ENCODE results near the gene ACOT9. TPM values are rescaled to one million over a fixed set of nuclear protein-coding genes. Genes with fewer than 3 reads are reported as not detected.
"Not testable (repeated sequence)": the region's sequence is repeated elsewhere in the genome, so short reads cannot be mapped to it uniquely, and the experiment has no call there.

Gene ACOT9
- total RNA-seq, 2 donors from 2014 or later: 85.4 to 92.3 TPM

DNA sequence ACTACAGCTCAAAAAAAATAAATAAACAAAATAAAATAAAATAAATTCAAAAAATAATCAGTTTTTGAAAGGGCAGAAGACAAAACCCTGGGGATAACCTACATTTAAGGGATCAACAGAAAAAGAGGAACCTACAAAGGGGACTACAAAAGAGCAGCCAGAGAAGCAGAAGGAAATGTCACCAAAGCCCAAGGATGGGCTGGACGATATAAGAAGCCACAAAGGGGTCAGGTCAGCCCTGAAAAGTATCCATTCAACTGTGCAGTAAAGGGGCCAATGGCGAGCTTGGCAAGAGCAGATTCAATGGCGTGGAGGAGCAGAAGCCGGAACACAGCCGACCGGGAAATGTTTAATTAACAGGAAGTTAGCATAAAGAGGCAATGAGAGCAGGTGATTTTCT, 16.9 kb downstream of the ACOT9 start:
- DNase-seq (no peak), ATAC-seq (replicated peaks in 1 of 2) (no peak)
- H3K27ac Mint-ChIP-seq: peak overlapping the region; percentile 55
- no peaks in the 10 kb centered on the region for H3K4me1 Mint-ChIP-seq (ENCODE audit: low read depth)
- H3K9me3 Mint-ChIP-seq: no peaks in the 10 kb centered on the region
- peaks cover 6% of the 10 kb centered on the region for H3K27me3 Mint-ChIP-seq (ENCODE audit: low read depth)
- peaks cover 7 to 24% of the 10 kb centered on the region in 2 donors for H3K36me3 Mint-ChIP-seq (ENCODE audit: insufficient read depth in 2 of 2)
- H3K4me3 Mint-ChIP-seq: no peak overlapping the region

- H3K27me3 Mint-ChIP-seq (ENCODE audit: low read depth): peaks cover 6% of the 10 kb centered on the region
- no peak for ATAC-seq (replicated peaks in 1 of 2)
- H3K9me3 Mint-ChIP-seq: no peaks in the 10 kb centered on the region
- H3K36me3 Mint-ChIP-seq (ENCODE audit: insufficient read depth in 2 of 2): peaks cover 5 to 9% of the 10 kb centered on the region in 2 donors
- H3K4me3 Mint-ChIP-seq: no peak overlapping the region
- no peak for DNase-seq
- no peaks in the 10 kb centered on the region for H3K4me1 Mint-ChIP-seq (ENCODE audit: low read depth)
- H3K27ac Mint-ChIP-seq: no peak overlapping the region
Measured at GRCh38 chrX:23720117-23720677, 22.9 kb downstream of the ACOT9 start.

DNA sequence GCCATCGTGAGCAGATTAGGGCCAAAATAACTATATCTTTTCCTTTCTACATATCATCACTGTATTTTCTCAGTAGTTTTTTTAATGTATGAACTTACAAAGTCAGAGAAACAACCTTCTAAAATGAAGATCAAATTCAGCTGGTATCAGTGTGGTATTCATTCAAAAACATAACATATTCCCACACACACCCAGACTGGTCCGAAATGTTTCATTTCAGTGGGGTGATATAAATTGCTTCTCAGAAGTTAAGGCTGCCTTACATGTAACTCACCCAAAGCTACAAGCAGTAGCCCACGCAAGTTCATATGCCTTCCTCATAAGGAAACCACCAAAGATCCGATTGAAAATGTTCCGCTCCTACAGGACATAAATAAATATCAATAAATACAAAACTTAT, 37.8 kb downstream of the ACOT9 start:
- Mint-ChIP-seq H3K27me3 (ENCODE audit: low read depth) (no peaks in the 10 kb centered on the region), H3K36me3 (ENCODE audit: insufficient read depth in 2 of 2) (peaks cover 5 to 14% of the 10 kb centered on the region in 2 donors), H3K4me3 (peak overlapping the region in 1 of 2 donors; percentile 67), H3K27ac (peak overlapping the region; percentile 82), H3K9me3 (no peaks in the 10 kb centered on the region), H3K4me1 (ENCODE audit: low read depth) (peaks cover 10% of the 10 kb centered on the region)
- DNase-seq (no peak), ATAC-seq (replicated peaks in 1 of 2) (peak; percentile 43 to 78)

DNA sequence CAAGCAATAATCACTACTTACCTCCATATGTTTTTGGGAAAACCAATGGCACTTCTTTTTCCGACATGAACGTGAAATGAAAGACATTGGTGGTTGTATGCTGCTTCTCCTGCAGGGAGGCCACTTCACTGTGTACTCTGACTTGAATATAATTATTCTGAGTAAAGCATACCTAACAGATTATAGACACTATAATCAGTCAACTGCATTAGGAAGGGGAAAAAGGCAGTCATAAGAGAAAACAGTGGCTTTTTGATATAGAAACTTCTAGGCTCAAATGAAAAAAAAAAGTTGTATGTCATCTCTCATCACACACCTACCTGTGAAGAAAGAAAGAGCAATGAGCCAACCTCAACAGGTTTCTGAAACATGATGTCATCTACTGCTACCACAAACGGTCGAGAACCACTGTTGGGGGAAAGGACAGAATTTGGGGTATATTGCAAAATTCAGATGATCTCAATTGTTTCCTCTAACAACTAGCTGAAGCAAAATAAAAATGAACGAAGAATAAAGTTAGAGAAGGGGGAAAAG, 38.3 kb downstream of the ACOT9 start:
- peak; percentile 76 to 81 for ATAC-seq (replicated peaks in 1 of 2)
- peak overlapping the region in 1 of 2 donors; percentile 67 for H3K4me3 Mint-ChIP-seq
- DNase-seq: peak in 1 of 2 donors; percentile 11
- peaks cover 8 to 14% of the 10 kb centered on the region in 2 donors for H3K36me3 Mint-ChIP-seq (ENCODE audit: insufficient read depth in 2 of 2)
- H3K4me1 Mint-ChIP-seq (ENCODE audit: low read depth): peaks cover 10% of the 10 kb centered on the region
- no peaks in the 10 kb centered on the region for H3K9me3 Mint-ChIP-seq
- H3K27ac Mint-ChIP-seq: peak overlapping the region; percentile 82
- no peaks in the 10 kb centered on the region for H3K27me3 Mint-ChIP-seq (ENCODE audit: low read depth)

DNA sequence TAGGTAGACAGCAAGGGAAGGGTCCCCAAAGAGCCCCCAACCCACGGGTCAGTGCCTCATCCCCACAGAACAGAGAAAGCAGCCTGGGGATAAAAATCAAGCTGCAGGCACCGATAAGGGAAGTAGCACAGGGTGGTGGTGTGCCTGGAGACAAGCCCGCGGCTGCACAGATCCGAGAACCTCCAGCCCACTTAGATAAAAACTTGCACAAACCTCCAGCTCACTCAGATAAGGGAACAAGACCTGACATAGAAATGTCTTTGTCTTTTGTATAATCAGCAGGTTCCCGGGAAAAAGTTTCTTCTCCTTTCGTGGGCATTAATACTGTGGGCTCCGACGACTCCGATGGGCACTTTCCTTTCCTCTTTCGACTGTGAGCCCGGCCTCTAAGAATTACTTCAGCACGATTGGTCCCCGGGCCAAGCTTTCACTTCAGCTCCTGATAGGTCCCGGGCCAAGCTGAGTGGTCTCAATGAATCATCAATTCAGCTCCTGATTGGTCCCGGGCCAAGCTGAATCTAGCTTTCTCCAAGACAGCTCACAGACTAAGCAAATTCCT, 43.4 kb downstream of the ACOT9 start:
- H3K36me3 Mint-ChIP-seq (ENCODE audit: insufficient read depth in 2 of 2): peaks cover 8 to 10% of the 10 kb centered on the region in 2 donors
- peak in 1 of 2 donors; percentile 3 for DNase-seq
- peak overlapping the region; percentile 69 to 73 for H3K4me3 Mint-ChIP-seq
- H3K27ac Mint-ChIP-seq: no peak overlapping the region
- H3K27me3 Mint-ChIP-seq (ENCODE audit: low read depth): no peaks in the 10 kb centered on the region
- H3K9me3 Mint-ChIP-seq: no peaks in the 10 kb centered on the region
- H3K4me1 Mint-ChIP-seq (ENCODE audit: low read depth): peaks cover 3% of the 10 kb centered on the region
- ATAC-seq (replicated peaks in 1 of 2): peak in 1 of 2 donors; percentile 49

- H3K27me3 Mint-ChIP-seq (ENCODE audit: low read depth): no peaks in the 10 kb centered on the region
- H3K4me1 Mint-ChIP-seq (ENCODE audit: low read depth): no peaks in the 10 kb centered on the region
- no peak overlapping the region for H3K27ac Mint-ChIP-seq
- DNase-seq (peak; percentile 19 to 35), ATAC-seq (replicated peaks in 1 of 2) (peak; percentile 64 to 67)
- no peaks in the 10 kb centered on the region for H3K9me3 Mint-ChIP-seq
- H3K4me3 Mint-ChIP-seq: no peak overlapping the region
- no peaks in the 10 kb centered on the region for H3K36me3 Mint-ChIP-seq (ENCODE audit: insufficient read depth in 2 of 2)
Measured at GRCh38 chrX:23694606-23695005, 48.5 kb downstream of the ACOT9 start.

- H3K27ac Mint-ChIP-seq: no peak overlapping the region
- H3K9me3 Mint-ChIP-seq: no peaks in the 10 kb centered on the region
- no peak for ATAC-seq (replicated peaks in 1 of 2)
- DNase-seq: no peak
- H3K4me3 Mint-ChIP-seq: no peak overlapping the region
- H3K27me3 Mint-ChIP-seq (ENCODE audit: low read depth): no peaks in the 10 kb centered on the region
- peaks cover 0 to under 1% of the 10 kb centered on the region in 2 donors for H3K36me3 Mint-ChIP-seq (ENCODE audit: insufficient read depth in 2 of 2)
- H3K4me1 Mint-ChIP-seq (ENCODE audit: low read depth): no peaks in the 10 kb centered on the region
Measured at GRCh38 chrX:23692166-23692565, 50.9 kb downstream of the ACOT9 start.

DNA sequence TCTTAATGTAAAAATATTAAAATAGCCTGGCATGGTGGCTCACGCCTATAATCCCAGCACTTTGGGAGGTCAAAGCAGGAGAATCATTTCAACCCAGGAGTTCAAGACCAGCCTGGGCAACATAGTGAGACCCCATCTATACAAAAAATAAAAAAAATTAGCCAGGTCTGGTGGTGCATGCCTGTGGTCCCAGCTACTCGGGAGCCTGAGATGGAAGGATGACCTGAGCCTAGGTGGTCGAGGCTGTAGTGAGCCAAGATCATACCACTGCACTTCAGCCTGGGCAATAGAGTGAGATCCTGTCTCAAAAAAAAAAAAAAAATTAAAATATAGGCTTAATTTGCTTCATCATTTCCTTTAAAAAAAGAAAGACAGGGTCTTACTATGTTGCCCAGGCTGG, 66.6 kb downstream of the ACOT9 start:
- not testable (repeated sequence) for H3K27me3 Mint-ChIP-seq (ENCODE audit: low read depth); ATAC-seq (replicated peaks in 1 of 2); DNase-seq; H3K36me3 Mint-ChIP-seq (ENCODE audit: insufficient read depth in 2 of 2); H3K27ac Mint-ChIP-seq; H3K9me3 Mint-ChIP-seq; H3K4me1 Mint-ChIP-seq (ENCODE audit: low read depth); H3K4me3 Mint-ChIP-seq

DNA sequence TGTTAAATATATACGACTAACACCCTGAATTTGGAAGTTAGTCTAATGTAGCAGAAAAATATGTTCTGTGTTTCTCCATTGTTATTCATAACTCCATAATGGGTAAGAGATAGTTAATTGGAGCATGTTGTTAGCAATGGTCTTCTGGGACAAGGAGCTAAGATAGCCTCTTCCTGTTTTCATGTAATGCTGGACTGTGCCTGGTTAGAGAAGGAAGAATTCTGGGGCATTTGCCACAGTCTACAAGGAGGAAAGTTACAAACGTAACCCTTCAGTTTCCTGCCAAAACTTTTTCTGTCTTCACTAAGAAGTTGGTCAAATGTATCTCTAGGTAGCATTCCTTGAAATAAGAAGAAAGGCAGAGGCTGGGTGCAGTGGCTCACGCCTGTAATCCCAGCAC, 70.0 kb downstream of the ACOT9 start:
- no peaks in the 10 kb centered on the region for H3K27me3 Mint-ChIP-seq (ENCODE audit: low read depth)
- H3K9me3 Mint-ChIP-seq: no peaks in the 10 kb centered on the region
- ATAC-seq (replicated peaks in 1 of 2): no peak
- no peak for DNase-seq
- peaks cover 7% of the 10 kb centered on the region for H3K4me1 Mint-ChIP-seq (ENCODE audit: low read depth)
- H3K36me3 Mint-ChIP-seq (ENCODE audit: insufficient read depth in 2 of 2): peaks cover 1 to 2% of the 10 kb centered on the region in 2 donors
- no peak overlapping the region for H3K27ac Mint-ChIP-seq
- no peak overlapping the region for H3K4me3 Mint-ChIP-seq

- Mint-ChIP-seq H3K36me3 (ENCODE audit: insufficient read depth in 2 of 2) (peaks cover 0 to 1% of the 10 kb centered on the region in 2 donors), H3K27ac (no peak overlapping the region), H3K27me3 (ENCODE audit: low read depth) (no peaks in the 10 kb centered on the region), H3K4me1 (ENCODE audit: low read depth) (peaks cover 23% of the 10 kb centered on the region), H3K4me3 (no peak overlapping the region), H3K9me3 (no peaks in the 10 kb centered on the region)
- DNase-seq: no peak
- no peak for ATAC-seq (replicated peaks in 1 of 2)
Measured at GRCh38 chrX:23670528-23670927, 72.5 kb downstream of the ACOT9 start.

DNA sequence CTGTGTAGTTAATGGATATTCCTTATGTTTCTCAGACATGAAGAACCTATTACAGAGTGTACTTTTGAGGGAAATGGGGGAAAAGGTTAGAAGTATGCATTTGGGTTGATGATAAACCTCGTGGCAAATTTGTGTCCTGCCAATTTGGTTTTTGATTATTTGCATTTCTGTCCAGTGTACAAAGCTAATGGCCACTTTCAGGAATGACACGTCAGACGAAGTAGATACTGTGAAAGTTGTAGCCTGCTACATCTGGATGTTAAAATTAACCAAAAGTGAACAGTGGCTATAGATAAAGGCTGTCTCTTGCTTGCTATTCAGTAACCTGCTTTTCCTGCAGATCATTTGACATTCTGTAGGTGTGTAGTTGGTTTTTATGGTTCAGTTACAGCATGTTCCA, 74.7 kb downstream of the ACOT9 start:
- H3K4me3 Mint-ChIP-seq: peak overlapping the region; percentile 84 to 90
- DNase-seq: no peak

GRCh38 chrX:23667239-23668177, 75.6 kb downstream of the ACOT9 start, which contains the start of gene PRDX4:
PRDX4 (plus strand) TSS chrX:23667493; CDS start chrX:23667571, 78 bp downstream.
- Mint-ChIP-seq H3K4me3 (peak within 1 kb of the TSS; percentile 84 to 90), H3K36me3 (ENCODE audit: insufficient read depth in 2 of 2) (no peaks in the 10 kb centered on the region), H3K27ac (peak within 1 kb of the TSS; percentile 89), H3K9me3 (no peaks in the 10 kb centered on the region), H3K27me3 (ENCODE audit: low read depth) (no peaks in the 10 kb centered on the region), H3K4me1 (ENCODE audit: low read depth) (peaks cover 27% of the 10 kb centered on the region)
- ATAC-seq (replicated peaks in 1 of 2) (peak; percentile 77 to 83), DNase-seq (peak; percentile 78 to 86)

More for the DNA sequence above, 74.7 kb downstream of the ACOT9 start:
- Mint-ChIP-seq H3K4me1 (ENCODE audit: low read depth) (peaks cover 23% of the 10 kb centered on the region), H3K36me3 (ENCODE audit: insufficient read depth in 2 of 2) (no peaks in the 10 kb centered on the region), H3K9me3 (no peaks in the 10 kb centered on the region), H3K27me3 (ENCODE audit: low read depth) (no peaks in the 10 kb centered on the region), H3K27ac (peak overlapping the region; percentile 73)
- ATAC-seq (replicated peaks in 1 of 2): no peak

DNA sequence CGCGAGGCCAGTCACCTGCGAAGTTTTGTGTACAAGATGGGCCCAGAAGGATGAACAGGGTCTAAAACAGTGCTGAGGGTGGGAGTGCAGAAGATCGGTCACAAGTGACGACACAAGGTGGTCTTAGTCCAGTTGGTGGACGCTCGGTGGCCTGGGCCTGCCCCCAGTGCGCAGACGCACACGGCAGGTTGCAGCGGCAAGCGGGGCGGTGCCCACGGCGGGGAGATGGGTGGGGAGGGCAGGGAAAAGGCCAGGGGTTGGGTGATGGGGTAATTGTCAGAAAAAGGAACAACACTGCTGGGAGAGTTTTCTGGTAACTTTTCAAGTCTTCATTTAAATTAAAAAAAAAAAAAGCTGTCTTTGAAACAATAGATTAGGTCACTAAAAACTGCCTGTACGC, 76.8 kb downstream of the ACOT9 start:
- ATAC-seq (replicated peaks in 1 of 2) (no peak), DNase-seq (no peak)
- Mint-ChIP-seq H3K4me3 (peak overlapping the region; percentile 37 to 63), H3K36me3 (ENCODE audit: insufficient read depth in 2 of 2) (no peaks in the 10 kb centered on the region), H3K27me3 (ENCODE audit: low read depth) (peaks cover 2% of the 10 kb centered on the region), H3K9me3 (no peaks in the 10 kb centered on the region), H3K27ac (peak overlapping the region; percentile 72), H3K4me1 (ENCODE audit: low read depth) (peaks cover 39% of the 10 kb centered on the region)
